K562 (cell line): ENCODE data around the gene SCYGR2. TPM values are rescaled to one million over a fixed set of nuclear protein-coding genes. Genes with fewer than 3 reads are reported as not detected.

ENCODE experiments used
- ATAC-seq: fragments of 200-7000 bp; cut with Tn5 transposase; 3 replicates; pipeline ENCODE4 v1.9.1; 2020; ENCODE audit warnings: moderate library complexity
- BruUV-seq: library from RNA; stranded (reverse); fragments of 400-500 nt; replicated peaks from 2 replicates; lab custom pipeline; 2021; lab: Mats Ljungman, UMichigan
- CTCF ChIA-PET: fragments of 300-600 bp; formaldehyde crosslinking; extraction: SDS; loops from one replicate; lab custom pipeline; 2021; ENCODE audit warnings: low intra/inter-chr PET ratio; lab: Yijun Ruan, JAX
- POLR2A ChIA-PET: fragments of 300-600, 350-650 bp; sonication (Branson Sonifier 250); formaldehyde crosslinking; extraction: SDS; loops from one replicate; lab custom pipeline; 2021; ENCODE audit warnings: antibody characterized with exemption, inconsistent platforms; lab: Yijun Ruan, JAX
- DNase-seq, 4 experiments: peaks; one replicate each; pipeline versions ENCODE4 v3.0.0 to v3.0.0-alpha.2; 2011 to 2018; ENCODE audit warnings: low spot score in 3 of 4, mixed read lengths in 3 of 4; ENCODE audit errors: extremely low read depth in 1 of 4
- FAIRE-seq: peaks from 2 replicates; lab custom pipeline; 2011; peaks lifted over from hg19 to GRCh38; lab: Jason Lieb, UNC
- H2AFZ ChIP-seq: 2 replicates; pipeline ENCODE4 v1.6.0; 2011; ENCODE audit warnings: low read depth, low read length, control low read depth, inconsistent platforms
- H3K27ac ChIP-seq: fragments of 200-600 bp; 3 replicates; pipeline ENCODE4 v1.8.0; 2011; ENCODE audit warnings: low read depth, mild to moderate bottlenecking, control low read depth, inconsistent platforms, low read length, moderate library complexity, mixed read lengths; ENCODE audit errors: extremely low read depth
- H3K27me3 ChIP-seq, 2 experiments: fragments of 300-600 bp in 1 of 2; 2 replicates in 1 of 2; 3 replicates in 1 of 2; pipeline versions ENCODE4 v1.6.0 to v1.8.0; 2011; ENCODE audit warnings: inconsistent platforms in 2 of 2, low read length in 2 of 2, mild to moderate bottlenecking in 1 of 2, mixed read lengths in 1 of 2, moderate library complexity in 1 of 2; ENCODE audit not compliant: control insufficient read depth in 2 of 2, insufficient read depth in 2 of 2
- H3K36me3 ChIP-seq: fragments of 300-600 bp; 3 replicates; pipeline ENCODE4 v1.8.0; 2011; ENCODE audit warnings: mild to moderate bottlenecking, low read length, inconsistent platforms; ENCODE audit not compliant: control insufficient read depth, insufficient read depth
- H3K4me1 ChIP-seq, 2 experiments: fragments of 200-600 bp in 1 of 2; replicated peaks in 1 of 2; 2 replicates in 1 of 2; 3 replicates in 1 of 2; pipeline versions ENCODE4 v1.5.1 to v1.8.0; 2011; ENCODE audit warnings: inconsistent platforms in 2 of 2, low read length in 2 of 2, mild to moderate bottlenecking in 1 of 2, mixed read lengths in 1 of 2, moderate library complexity in 1 of 2; ENCODE audit not compliant: control insufficient read depth in 2 of 2, insufficient read depth in 2 of 2
- H3K4me2 ChIP-seq: 2 replicates; pipeline ENCODE4 v1.6.1; 2011; ENCODE audit warnings: low read length, control low read depth, inconsistent platforms, mixed read lengths; ENCODE audit not compliant: insufficient read depth
- H3K4me3 ChIP-seq: fragments of 200-600 bp; sonication (generic), shearing (Covaris generic); 2 replicates; pipeline ENCODE4 v1.5.1; 2016; ENCODE audit warnings: control low read depth, inconsistent platforms
- H3K79me2 ChIP-seq: fragments of 200-600 bp; 3 replicates; pipeline ENCODE4 v1.8.0; 2011; ENCODE audit warnings: low read length, inconsistent platforms; ENCODE audit not compliant: control insufficient read depth, insufficient read depth
- H3K9ac ChIP-seq, 2 experiments: 2 replicates each; pipeline versions ENCODE4 v1.6.0 to v1.6.1; 2011; ENCODE audit warnings: low read depth in 2 of 2, low read length in 2 of 2, control low read depth in 1 of 2, inconsistent platforms in 1 of 2, mild to moderate bottlenecking in 1 of 2, mixed read lengths in 1 of 2; ENCODE audit not compliant: insufficient read depth in 1 of 2
- H3K9me1 ChIP-seq: one replicate; pipeline ENCODE4 v1.6.0; 2011; ENCODE audit warnings: inconsistent platforms, mild to moderate bottlenecking, low read length, moderate library complexity; ENCODE audit not compliant: control insufficient read depth, insufficient read depth
- H3K9me3 ChIP-seq: replicated peaks from 2 replicates; pipeline ENCODE4 v1.5.1; 2011; ENCODE audit warnings: low read depth, low read length, inconsistent platforms; ENCODE audit not compliant: control insufficient read depth, insufficient read depth
- H4K20me1 ChIP-seq: replicated peaks from 2 replicates; pipeline ENCODE4 v1.6.1; 2011; ENCODE audit warnings: low read length, inconsistent platforms, mixed read lengths; ENCODE audit not compliant: control insufficient read depth, insufficient read depth
- CBX3 ChIP-seq, 2 experiments: IDR thresholded peaks; 1 replicate in 1 of 2; 2 replicates in 1 of 2; pipeline ENCODE4 v1.6.1; 2012; ENCODE audit warnings: inconsistent platforms in 2 of 2, low read length in 2 of 2, borderline replicate concordance in 1 of 2, control low read depth in 1 of 2
- DPF2 ChIP-seq: fragments of 450-650 bp; IDR thresholded peaks from 2 replicates; pipeline ENCODE4 v1.6.1; 2016
- ELF4 ChIP-seq: fragments of 450-650 bp; formaldehyde crosslinking; IDR thresholded peaks from 2 replicates; pipeline ENCODE4 v1.4.0; 2022; ENCODE audit warnings: missing genetic modification characterization
- ETV1 ChIP-seq: fragments of 450-650 bp; conservative IDR thresholded peaks from 2 replicates; pipeline ENCODE4 v1.6.1; 2016; ENCODE audit warnings: missing genetic modification characterization, control low read depth, low read depth, missing compliant biosample characterization
- KLF16 ChIP-seq: IDR thresholded peaks from 2 replicates; pipeline ENCODE4 v1.6.1; 2016; ENCODE audit warnings: antibody characterized with exemption
- PHF8 ChIP-seq: fragments of 200-600 bp; sonication (generic); IDR thresholded peaks from 2 replicates; pipeline ENCODE4 v1.6.1; 2012; ENCODE audit warnings: mixed run types, mild to moderate bottlenecking, inconsistent platforms, low read length, moderate library complexity, borderline replicate concordance
- POLR3A ChIP-seq: IDR thresholded peaks from 2 replicates; pipeline ENCODE4 v1.6.1; 2011; ENCODE audit warnings: borderline replicate concordance, mild to moderate bottlenecking, moderate library complexity; ENCODE audit not compliant: insufficient read length, insufficient read depth; ENCODE audit errors: extremely low read depth
- RFX5 ChIP-seq: IDR thresholded peaks from 2 replicates; pipeline ENCODE4 v1.6.1; 2011; ENCODE audit warnings: low read depth, mild to moderate bottlenecking, improper control_type of control experiment, low read length
- ZFP36 ChIP-seq: fragments of 150-350 bp; IDR thresholded peaks from 2 replicates; pipeline ENCODE4 v1.6.1; 2018; ENCODE audit warnings: low read length, low read depth; ENCODE audit not compliant: partially characterized antibody
- ZNF165 ChIP-seq: fragments of 250-450 bp; sonication (Bioruptor Pico); IDR thresholded peaks from 2 replicates; pipeline ENCODE4 v1.4.0; 2020; ENCODE audit warnings: borderline replicate concordance
- ZNF175 ChIP-seq: fragments of 200-800 bp; sonication (Bioruptor generic); IDR thresholded peaks from 2 replicates; pipeline ENCODE4 v1.6.1; 2016; ENCODE audit warnings: low read depth, mild to moderate bottlenecking, missing genetic modification characterization, missing compliant biosample characterization
- ZNF717 ChIP-seq: fragments of 250-450 bp; sonication (Bioruptor Pico); IDR thresholded peaks from 2 replicates; pipeline ENCODE4 v1.5.0; 2021
- WGBS: fragments of 100-300 bp; shearing (Covaris generic); methylation state at CpG from one replicate; pipeline ENCODE4 v1.1.6; 2016; ENCODE audit warnings: low coverage, mixed read lengths; ENCODE audit not compliant: insufficient coverage; ENCODE audit errors: missing lambda C conversion rate; 5-methylcytosine and 5-hydroxymethylcytosine counted together
- in situ Hi-C: fragments of 300-500 bp; cut with MboI; formaldehyde crosslinking; loops from 4 replicates; pipeline ENCODE4 v1.15.0; 2018; ENCODE audit warnings: inconsistent platforms, mixed read lengths
- intact Hi-C: fragments of 100-400 bp; cut with micrococcal nuclease; formaldehyde crosslinking; loops from 2 replicates; pipeline ENCODE4 v1.14.2; 2022
- polyA plus RNA-seq, 8 experiments: library from polyadenylated mRNA; depleted of rRNA in 4 of 8; stranded (reverse) in 5 of 8; unstranded in 3 of 8; fragments of >200 nt; fragmentation: Nextera tagmentation in 2 of 8; fragmentation: Illumina TruSeq in 1 of 8; extraction: Ambion mirVana in 2 of 8; extraction: Trizol in 1 of 8; gene quantifications; 2 replicates each; pipeline versions ENCODE4 v1.2.1 to v1.2.3, GENCODE V29; 2011 to 2014; ENCODE audit warnings: inconsistent platforms in 1 of 8, missing spikeins in 1 of 8
- total RNA-seq, 7 experiments: library from RNA; depleted of rRNA in 6 of 7; stranded (reverse); fragments of >200 nt in 6 of 7; fragmentation: Illumina TruSeq in 2 of 7; extraction: Trizol in 2 of 7; gene quantifications; 2 replicates each; pipeline versions ENCODE4 v1.2.1 to v1.2.3, GENCODE V29; 2011 to 2021; ENCODE audit warnings: low replicate concordance in 1 of 7
- TF ChIP-seq, protein P1 (sequence below): fragments of 250-450 bp; sonication (Bioruptor Pico); IDR thresholded peaks from 2 replicates; pipeline ENCODE4 v1.8.0; 2022; ENCODE audit warnings: inconsistent platforms, mild to moderate bottlenecking, moderate library complexity, borderline replicate concordance
- TF ChIP-seq, protein P2 (sequence below): fragments of 450-650 bp; IDR thresholded peaks from 2 replicates; pipeline ENCODE4 v1.6.1; 2018; ENCODE audit not compliant: partially characterized antibody
- TF ChIP-seq, protein P3 (sequence below): sonication (generic); formaldehyde crosslinking; IDR thresholded peaks from 2 replicates; pipeline ENCODE4 v1.8.1; 2023; ENCODE audit warnings: mild to moderate bottlenecking, missing genetic modification reagents

SCYGR2 gene
- total and polyA plus RNA-seq, 9 of the 15 experiments (the other 6 are each of a cell fraction or from before 2014, with no cell fraction given), result not detected

DNA sequence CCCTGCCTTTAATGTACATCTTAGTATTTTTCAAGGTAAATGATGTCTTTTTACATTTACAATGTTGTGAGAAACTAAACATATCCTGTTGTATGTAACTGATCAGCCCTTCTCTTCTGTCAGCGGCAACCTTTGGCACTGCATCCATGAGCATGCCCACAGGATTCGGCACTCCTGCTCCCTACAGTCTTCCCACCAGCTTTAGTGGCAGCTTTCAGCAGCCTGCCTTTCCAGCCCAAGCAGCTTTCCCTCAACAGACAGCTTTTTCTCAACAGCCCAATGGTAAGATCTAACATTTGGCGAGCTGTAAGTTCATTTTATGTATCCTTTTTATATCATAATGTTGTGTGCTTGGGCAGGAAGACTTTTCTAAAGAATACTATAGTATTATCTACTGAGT is 46.9 kb upstream of the SCYGR2 start:
- CTCF ChIA-PET, result no interaction called here
- H3K79me2 ChIP-seq, result no peaks in the 10 kb centered on the region
- no peaks in the 10 kb centered on the region for H3K9me1 ChIP-seq
- no peaks in the 10 kb centered on the region for H3K9me3 ChIP-seq
- H2AFZ ChIP-seq, result no peak overlapping the region
- H3K27me3 ChIP-seq, result no peaks in the 10 kb centered on the region
- peaks cover 44% of the 10 kb centered on the region; the same call in 2 of the 3 replicates for H3K36me3 ChIP-seq
- POLR2A ChIA-PET, result no interaction called here
- DNase-seq (no peak), ATAC-seq (no peak), FAIRE-seq (no peak)
- WGBS, result 100% methylated on average over 3 of the region's 3 CpGs
- in situ Hi-C loops, result no loop called here
- H3K4me1 ChIP-seq, result no peaks in the 10 kb centered on the region
- no TSS peak for BruUV-seq
- no peak overlapping the region for H3K27ac ChIP-seq
- H3K4me2 ChIP-seq, result no peak overlapping the region
- no peak overlapping the region for H3K4me3 ChIP-seq
- no peaks in the 10 kb centered on the region for H4K20me1 ChIP-seq
- no peak overlapping the region for H3K9ac ChIP-seq
- intact Hi-C loops, result no loop called here
- TF ChIP-seq, protein P1, sequence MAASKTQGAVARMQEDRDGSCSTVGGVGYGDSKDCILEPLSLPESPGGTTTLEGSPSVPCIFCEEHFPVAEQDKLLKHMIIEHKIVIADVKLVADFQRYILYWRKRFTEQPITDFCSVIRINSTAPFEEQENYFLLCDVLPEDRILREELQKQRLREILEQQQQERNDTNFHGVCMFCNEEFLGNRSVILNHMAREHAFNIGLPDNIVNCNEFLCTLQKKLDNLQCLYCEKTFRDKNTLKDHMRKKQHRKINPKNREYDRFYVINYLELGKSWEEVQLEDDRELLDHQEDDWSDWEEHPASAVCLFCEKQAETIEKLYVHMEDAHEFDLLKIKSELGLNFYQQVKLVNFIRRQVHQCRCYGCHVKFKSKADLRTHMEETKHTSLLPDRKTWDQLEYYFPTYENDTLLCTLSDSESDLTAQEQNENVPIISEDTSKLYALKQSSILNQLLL (CRISPR knock-in tag), result no peak
- TF ChIP-seq ETV1 (tag) (no peak), ZFP36 (no peak), KLF16 (no peak), ZNF165 (CRISPR knock-in tag) (no peak), PHF8 (no peak), CBX3 (IDR thresholded peaks at IDR 0.05; ENCODE audit: borderline replicate concordance in 1 of 2, low read length in 2 of 2) (no peak), DPF2 (no peak), ZNF717 (no peak), ZNF175 (CRISPR knock-in tag) (no peak), POLR3A (no peak), RFX5 (no peak), ELF4 (CRISPR knock-in tag) (no peak)
- TF ChIP-seq, protein P2, sequence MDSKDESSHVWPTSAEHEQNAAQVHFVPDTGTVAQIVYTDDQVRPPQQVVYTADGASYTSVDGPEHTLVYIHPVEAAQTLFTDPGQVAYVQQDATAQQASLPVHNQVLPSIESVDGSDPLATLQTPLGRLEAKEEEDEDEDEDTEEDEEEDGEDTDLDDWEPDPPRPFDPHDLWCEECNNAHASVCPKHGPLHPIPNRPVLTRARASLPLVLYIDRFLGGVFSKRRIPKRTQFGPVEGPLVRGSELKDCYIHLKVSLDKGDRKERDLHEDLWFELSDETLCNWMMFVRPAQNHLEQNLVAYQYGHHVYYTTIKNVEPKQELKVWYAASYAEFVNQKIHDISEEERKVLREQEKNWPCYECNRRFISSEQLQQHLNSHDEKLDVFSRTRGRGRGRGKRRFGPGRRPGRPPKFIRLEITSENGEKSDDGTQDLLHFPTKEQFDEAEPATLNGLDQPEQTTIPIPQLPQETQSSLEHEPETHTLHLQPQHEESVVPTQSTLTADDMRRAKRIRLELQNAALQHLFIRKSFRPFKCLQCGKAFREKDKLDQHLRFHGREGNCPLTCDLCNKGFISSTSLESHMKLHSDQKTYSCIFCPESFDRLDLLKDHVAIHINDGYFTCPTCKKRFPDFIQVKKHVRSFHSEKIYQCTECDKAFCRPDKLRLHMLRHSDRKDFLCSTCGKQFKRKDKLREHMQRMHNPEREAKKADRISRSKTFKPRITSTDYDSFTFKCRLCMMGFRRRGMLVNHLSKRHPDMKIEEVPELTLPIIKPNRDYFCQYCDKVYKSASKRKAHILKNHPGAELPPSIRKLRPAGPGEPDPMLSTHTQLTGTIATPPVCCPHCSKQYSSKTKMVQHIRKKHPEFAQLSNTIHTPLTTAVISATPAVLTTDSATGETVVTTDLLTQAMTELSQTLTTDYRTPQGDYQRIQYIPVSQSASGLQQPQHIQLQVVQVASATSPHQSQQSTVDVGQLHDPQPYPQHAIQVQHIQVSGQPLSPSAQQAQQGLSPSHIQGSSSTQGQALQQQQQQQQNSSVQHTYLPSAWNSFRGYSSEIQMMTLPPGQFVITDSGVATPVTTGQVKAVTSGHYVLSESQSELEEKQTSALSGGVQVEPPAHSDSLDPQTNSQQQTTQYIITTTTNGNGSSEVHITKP, result no peak
- TF ChIP-seq, protein P3, sequence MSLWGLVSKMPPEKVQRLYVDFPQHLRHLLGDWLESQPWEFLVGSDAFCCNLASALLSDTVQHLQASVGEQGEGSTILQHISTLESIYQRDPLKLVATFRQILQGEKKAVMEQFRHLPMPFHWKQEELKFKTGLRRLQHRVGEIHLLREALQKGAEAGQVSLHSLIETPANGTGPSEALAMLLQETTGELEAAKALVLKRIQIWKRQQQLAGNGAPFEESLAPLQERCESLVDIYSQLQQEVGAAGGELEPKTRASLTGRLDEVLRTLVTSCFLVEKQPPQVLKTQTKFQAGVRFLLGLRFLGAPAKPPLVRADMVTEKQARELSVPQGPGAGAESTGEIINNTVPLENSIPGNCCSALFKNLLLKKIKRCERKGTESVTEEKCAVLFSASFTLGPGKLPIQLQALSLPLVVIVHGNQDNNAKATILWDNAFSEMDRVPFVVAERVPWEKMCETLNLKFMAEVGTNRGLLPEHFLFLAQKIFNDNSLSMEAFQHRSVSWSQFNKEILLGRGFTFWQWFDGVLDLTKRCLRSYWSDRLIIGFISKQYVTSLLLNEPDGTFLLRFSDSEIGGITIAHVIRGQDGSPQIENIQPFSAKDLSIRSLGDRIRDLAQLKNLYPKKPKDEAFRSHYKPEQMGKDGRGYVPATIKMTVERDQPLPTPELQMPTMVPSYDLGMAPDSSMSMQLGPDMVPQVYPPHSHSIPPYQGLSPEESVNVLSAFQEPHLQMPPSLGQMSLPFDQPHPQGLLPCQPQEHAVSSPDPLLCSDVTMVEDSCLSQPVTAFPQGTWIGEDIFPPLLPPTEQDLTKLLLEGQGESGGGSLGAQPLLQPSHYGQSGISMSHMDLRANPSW (CRISPR knock-in tag), result no peak
